ENCODE measurements around the gene CLEC20A.

Gene CLEC20A

GRCh38 chr1:178496410-178497135, at the start of gene CLEC20A:
CLEC20A (minus strand) TSS chr1:178496964; CDS start chr1:178496939, 25 bp downstream.
- DNase-seq, result no peak

GRCh38 chr1:178544531-178544930, 47.8 kb upstream of the CLEC20A start:
- DNase-seq, result no peak

GRCh38 chr1:178543290-178543607, 46.5 kb upstream of the CLEC20A start:
- DNase-seq, result no peak

GRCh38 chr1:178542554-178543289, 46.0 kb upstream of the CLEC20A start:
- peak; percentile 74 for DNase-seq

GRCh38 chr1:178541829-178542553, 45.2 kb upstream of the CLEC20A start:
- DNase-seq, result peak; percentile 21

GRCh38 chr1:178541379-178541778, 44.6 kb upstream of the CLEC20A start:
- DNase-seq, result no peak

- DNase-seq, result no peak
These were observed 43.9 kb upstream of the CLEC20A start for GRCh38 chr1:178540646-178541045.

- DNase-seq, result no peak
These were observed 43.4 kb upstream of the CLEC20A start for GRCh38 chr1:178540204-178540603.

GRCh38 chr1:178539291-178539690, 42.5 kb upstream of the CLEC20A start:
- DNase-seq, result no peak

- DNase-seq, result no peak
These were observed 41.6 kb upstream of the CLEC20A start for GRCh38 chr1:178538192-178538916.

- DNase-seq, result no peak
These were observed 40.8 kb upstream of the CLEC20A start for GRCh38 chr1:178537382-178538090.

GRCh38 chr1:178536844-178537371, 40.1 kb upstream of the CLEC20A start:
- DNase-seq, result no peak

GRCh38 chr1:178536329-178536728, 39.6 kb upstream of the CLEC20A start:
- DNase-seq, result no peak

- DNase-seq, result no peak
These were observed 37.5 kb upstream of the CLEC20A start for GRCh38 chr1:178534137-178534868.

GRCh38 chr1:178533121-178533946, 36.6 kb upstream of the CLEC20A start:
- DNase-seq, result no peak

GRCh38 chr1:178532392-178532791, 35.6 kb upstream of the CLEC20A start:
- DNase-seq, result peak; percentile 56

GRCh38 chr1:178531887-178532286, 35.1 kb upstream of the CLEC20A start:
- DNase-seq, result no peak

GRCh38 chr1:178530502-178530901, 33.7 kb upstream of the CLEC20A start:
- no peak for DNase-seq

GRCh38 chr1:178530037-178530402, 33.3 kb upstream of the CLEC20A start:
- no peak for DNase-seq

GRCh38 chr1:178529364-178530036, 32.7 kb upstream of the CLEC20A start:
- DNase-seq, result no peak

Data from stimulated activated naive CD4-positive, alpha-beta T cell treated with Interleukin-2 at 50 U/mL for 16 hours (primary cell).